ENCODE results near the gene TIMELESS. TPM values are rescaled to one million over a fixed set of nuclear protein-coding genes. Genes with fewer than 3 reads are reported as not detected.
"Not testable (repeated sequence)": the region's sequence is repeated elsewhere in the genome, so short reads cannot be mapped to it uniquely, and the experiment has no call there.

Gene TIMELESS
- total RNA-seq, 1 donor from 2014 or later = 48.8 TPM

DNA sequence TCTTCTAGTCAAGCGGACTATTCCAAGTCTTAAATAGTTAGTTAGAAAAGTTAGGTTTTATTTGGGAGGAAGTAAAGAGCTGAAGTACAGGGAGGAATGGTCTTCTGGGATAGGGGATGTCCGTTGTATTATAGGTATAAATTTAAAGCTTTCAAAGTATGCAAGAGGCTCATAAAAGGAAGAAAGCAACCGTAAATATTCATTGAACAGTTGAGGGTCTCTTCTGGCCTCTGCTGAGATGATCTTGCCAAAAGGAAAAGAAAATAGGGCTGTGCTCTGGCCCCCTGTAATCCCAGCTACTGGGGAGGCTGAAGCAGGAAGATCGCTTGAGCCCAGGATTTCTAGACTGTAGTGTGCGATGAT is 377 bp upstream of the TIMELESS start:
- DNase-seq = no peak
- intact Hi-C loops (cut with micrococcal nuclease) = loop anchor here (1.0 to 5.0 kb wide), 6 partner anchors 15 to 347 kb away; partner anchors contain the start of genes ESYT1, PA2G4, PAN2 and SPRYD4
- Mint-ChIP-seq H3K27me3 (no peaks in the 10 kb centered on the region), H3K9me3 (no peaks in the 10 kb centered on the region), H3K4me1 (peaks cover 26% of the 10 kb centered on the region), H3K27ac (peak overlapping the region; percentile 90), H3K4me3 (peak overlapping the region; percentile 95), H3K36me3 (ENCODE audit: low read depth) (peaks cover 13% of the 10 kb centered on the region)

GRCh38 chr12:56443208-56443607 is 6.0 kb downstream of the TIMELESS start:
- peaks cover 36% of the 10 kb centered on the region for H3K36me3 Mint-ChIP-seq (ENCODE audit: low read depth)
- intact Hi-C loops (cut with micrococcal nuclease) = not testable (repeated sequence)

DNA sequence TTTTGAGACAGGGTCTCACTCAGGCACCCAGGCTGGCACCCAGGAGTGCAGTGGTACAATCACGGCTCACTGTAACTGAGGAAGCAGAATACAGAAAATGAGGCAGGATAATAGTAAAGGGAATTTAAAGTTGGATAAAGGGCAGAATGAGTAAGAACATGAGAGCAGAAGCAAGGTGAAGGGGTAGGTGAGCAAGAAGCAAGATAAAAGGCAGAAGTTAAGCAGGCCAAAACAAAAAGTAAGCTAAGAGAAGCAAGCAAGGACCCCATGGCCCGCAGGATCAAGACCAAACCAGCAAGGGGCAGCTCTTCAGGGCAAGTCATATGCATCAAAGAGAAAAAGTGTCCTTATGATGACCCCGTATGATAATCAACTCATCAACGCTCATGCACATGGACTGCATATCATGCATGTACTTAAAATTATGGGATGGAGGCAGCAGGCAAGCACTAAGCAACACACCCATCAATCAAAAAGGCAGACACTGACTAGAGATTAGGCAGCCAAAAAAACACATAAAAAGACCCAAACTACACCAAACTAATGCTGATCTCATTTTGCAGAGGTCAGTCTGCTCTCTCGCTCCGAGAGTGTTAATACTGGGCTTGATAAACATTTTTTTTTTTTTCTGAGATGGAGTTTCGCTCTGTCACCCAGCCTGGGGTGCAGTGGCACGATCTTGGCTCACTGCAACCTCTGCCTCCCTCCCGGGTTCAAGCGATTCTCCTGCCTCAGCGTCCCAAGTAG is 11.6 kb downstream of the TIMELESS start:
- Mint-ChIP-seq H3K4me3 (no peak overlapping the region), H3K27me3 (no peaks in the 10 kb centered on the region), H3K36me3 (ENCODE audit: low read depth) (peaks cover 18% of the 10 kb centered on the region), H3K9me3 (no peaks in the 10 kb centered on the region), H3K4me1 (peaks cover 9% of the 10 kb centered on the region), H3K27ac (no peak overlapping the region)
- intact Hi-C loops (cut with micrococcal nuclease) = no loop called here
- DNase-seq = no peak

More at GRCh38 chr12:56443208-56443607, 6.0 kb downstream of the TIMELESS start:
- H3K4me1 Mint-ChIP-seq = peaks cover 24% of the 10 kb centered on the region
- H3K27me3 Mint-ChIP-seq, H3K27ac Mint-ChIP-seq, DNase-seq, H3K4me3 Mint-ChIP-seq, H3K9me3 Mint-ChIP-seq: not testable (repeated sequence)

- no peaks in the 10 kb centered on the region for H3K9me3 Mint-ChIP-seq
- H3K4me1 Mint-ChIP-seq = peaks cover 5% of the 10 kb centered on the region
- H3K36me3 Mint-ChIP-seq (ENCODE audit: low read depth) = peaks cover 22% of the 10 kb centered on the region
- no peak overlapping the region for H3K27ac Mint-ChIP-seq
- H3K4me3 Mint-ChIP-seq = no peak overlapping the region
- no peaks in the 10 kb centered on the region for H3K27me3 Mint-ChIP-seq
- DNase-seq = no peak
- intact Hi-C loops (cut with micrococcal nuclease) = no loop called here
Observed at GRCh38 chr12:56434828-56435227, 14.4 kb downstream of the TIMELESS start.

- H3K27me3 Mint-ChIP-seq = no peaks in the 10 kb centered on the region
- intact Hi-C loops (cut with micrococcal nuclease) = no loop called here
- no peaks in the 10 kb centered on the region for H3K9me3 Mint-ChIP-seq
- no peaks in the 10 kb centered on the region for H3K4me1 Mint-ChIP-seq
- DNase-seq = no peak
- H3K36me3 Mint-ChIP-seq (ENCODE audit: low read depth) = peaks cover 28% of the 10 kb centered on the region
- H3K4me3 Mint-ChIP-seq = no peak overlapping the region
- no peak overlapping the region for H3K27ac Mint-ChIP-seq
Observed at GRCh38 chr12:56431850-56432249, 17.4 kb downstream of the TIMELESS start.

GRCh38 chr12:56431288-56431687 is 17.9 kb downstream of the TIMELESS start:
- Mint-ChIP-seq H3K4me3 (no peak overlapping the region), H3K9me3 (no peaks in the 10 kb centered on the region), H3K36me3 (ENCODE audit: low read depth) (peaks cover 28% of the 10 kb centered on the region), H3K27me3 (no peaks in the 10 kb centered on the region), H3K4me1 (no peaks in the 10 kb centered on the region), H3K27ac (no peak overlapping the region)
- DNase-seq = no peak
- intact Hi-C loops (cut with micrococcal nuclease) = no loop called here

- H3K4me3 Mint-ChIP-seq = no peak overlapping the region
- intact Hi-C loops (cut with micrococcal nuclease) = no loop called here
- H3K4me1 Mint-ChIP-seq = peaks cover 6% of the 10 kb centered on the region
- H3K36me3 Mint-ChIP-seq (ENCODE audit: low read depth) = peaks cover 43% of the 10 kb centered on the region
- no peak for DNase-seq
- H3K27me3 Mint-ChIP-seq = no peaks in the 10 kb centered on the region
- no peaks in the 10 kb centered on the region for H3K9me3 Mint-ChIP-seq
- H3K27ac Mint-ChIP-seq = no peak overlapping the region
Observed at GRCh38 chr12:56425940-56426438, 23.2 kb downstream of the TIMELESS start.

GRCh38 chr12:56425193-56425592 is 24.0 kb downstream of the TIMELESS start:
- intact Hi-C loops (cut with micrococcal nuclease) = no loop called here
- DNase-seq = no peak
- Mint-ChIP-seq H3K27me3 (no peaks in the 10 kb centered on the region), H3K9me3 (no peaks in the 10 kb centered on the region), H3K36me3 (ENCODE audit: low read depth) (peaks cover 45% of the 10 kb centered on the region), H3K27ac (peak overlapping the region; percentile 71), H3K4me1 (peaks cover 6% of the 10 kb centered on the region), H3K4me3 (no peak overlapping the region)

GRCh38 chr12:56420411-56420810 is 28.8 kb downstream of the TIMELESS start:
- intact Hi-C loops (cut with micrococcal nuclease) = no loop called here
- Mint-ChIP-seq H3K4me3 (no peak overlapping the region), H3K27ac (no peak overlapping the region), H3K4me1 (peaks cover 6% of the 10 kb centered on the region), H3K9me3 (no peaks in the 10 kb centered on the region), H3K36me3 (ENCODE audit: low read depth) (peaks cover 47% of the 10 kb centered on the region), H3K27me3 (no peaks in the 10 kb centered on the region)
- no peak for DNase-seq

DNA sequence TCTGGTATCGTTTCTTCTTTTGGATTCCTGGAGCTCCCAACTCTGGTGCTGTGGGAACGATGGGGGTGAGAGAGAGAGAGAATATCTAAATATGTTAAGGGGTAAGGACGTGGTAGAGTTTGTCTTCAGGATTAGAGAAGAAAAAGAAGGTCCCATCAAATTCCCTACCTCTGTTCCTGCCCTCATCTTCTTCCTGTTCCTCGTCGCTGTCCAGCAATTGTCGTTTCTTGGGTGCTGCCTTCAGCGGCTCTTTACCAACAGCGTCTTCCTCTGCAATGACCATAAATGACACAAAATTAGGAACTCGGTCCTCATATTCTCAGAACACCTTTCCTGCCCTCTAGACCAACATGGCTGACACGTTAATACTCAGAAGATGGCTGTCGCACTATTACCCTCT is 31.5 kb downstream of the TIMELESS start:
- no peak overlapping the region for H3K4me3 Mint-ChIP-seq
- H3K27ac Mint-ChIP-seq = no peak overlapping the region
- H3K27me3 Mint-ChIP-seq = no peaks in the 10 kb centered on the region
- H3K9me3 Mint-ChIP-seq = no peaks in the 10 kb centered on the region
- H3K36me3 Mint-ChIP-seq (ENCODE audit: low read depth) = peaks cover 29% of the 10 kb centered on the region
- H3K4me1 Mint-ChIP-seq = no peaks in the 10 kb centered on the region
- intact Hi-C loops (cut with micrococcal nuclease) = no loop called here
- DNase-seq = no peak

DNA sequence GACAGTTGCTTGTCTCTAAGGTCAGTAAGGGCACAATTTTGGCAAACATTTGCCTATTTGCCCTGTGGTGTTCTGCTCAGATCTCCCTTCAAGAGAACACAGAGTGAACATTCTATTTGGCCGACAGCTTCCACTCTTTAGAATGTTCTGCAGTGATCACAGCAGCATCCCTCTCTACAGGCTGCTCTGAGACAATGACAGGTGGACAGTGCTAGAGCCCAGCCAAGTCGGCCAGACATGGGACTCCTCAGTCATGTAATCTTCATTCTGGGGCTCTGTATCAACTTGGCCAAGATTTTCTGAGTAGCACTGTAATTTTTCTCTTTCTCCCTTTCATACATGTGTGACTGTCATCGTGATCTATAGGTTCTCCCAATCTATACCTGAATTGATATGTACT is 34.8 kb downstream of the TIMELESS start:
- intact Hi-C loops (cut with micrococcal nuclease) = no loop called here

DNA sequence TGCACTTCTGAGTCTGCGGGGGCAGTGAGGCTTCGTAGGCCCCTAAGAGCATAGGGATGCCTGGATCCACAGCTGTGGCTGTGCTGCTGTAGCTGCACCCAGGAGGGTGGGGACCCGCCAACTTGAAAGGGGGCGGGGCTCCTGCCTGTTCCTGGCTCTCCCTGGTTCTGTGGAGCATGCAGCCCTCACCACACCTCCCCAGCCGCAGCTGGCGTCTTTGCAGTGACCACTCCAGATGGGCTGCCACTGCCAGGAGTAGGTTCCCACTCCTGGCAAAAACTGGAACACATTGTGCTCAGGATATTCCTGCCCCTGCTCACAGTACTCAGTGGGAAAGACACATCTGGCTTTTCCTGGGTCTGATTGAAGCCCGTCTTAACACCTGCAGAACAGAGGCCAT is 35.8 kb downstream of the TIMELESS start:
- Mint-ChIP-seq H3K27ac (no peak overlapping the region), H3K27me3 (no peaks in the 10 kb centered on the region)

More for the DNA sequence above, 34.8 kb downstream of the TIMELESS start:
- H3K4me3 Mint-ChIP-seq = no peak overlapping the region
- no peak overlapping the region for H3K27ac Mint-ChIP-seq
- no peaks in the 10 kb centered on the region for H3K27me3 Mint-ChIP-seq
- H3K4me1 Mint-ChIP-seq = no peaks in the 10 kb centered on the region
- no peak for DNase-seq
- H3K9me3 Mint-ChIP-seq = no peaks in the 10 kb centered on the region
- H3K36me3 Mint-ChIP-seq (ENCODE audit: low read depth) = peaks cover 15% of the 10 kb centered on the region

GRCh38 chr12:56411781-56412639 is 37.2 kb downstream of the TIMELESS start:
- Mint-ChIP-seq H3K4me1 (no peaks in the 10 kb centered on the region), H3K9me3 (no peaks in the 10 kb centered on the region), H3K27ac (no peak overlapping the region), H3K36me3 (ENCODE audit: low read depth) (peaks cover 2% of the 10 kb centered on the region), H3K4me3 (no peak overlapping the region), H3K27me3 (no peaks in the 10 kb centered on the region)
- intact Hi-C loops (cut with micrococcal nuclease) = no loop called here
- no peak for DNase-seq

More for the DNA sequence above, 35.8 kb downstream of the TIMELESS start:
- H3K4me1 Mint-ChIP-seq = no peaks in the 10 kb centered on the region
- DNase-seq = no peak
- H3K36me3 Mint-ChIP-seq (ENCODE audit: low read depth) = peaks cover 10% of the 10 kb centered on the region
- no peak overlapping the region for H3K4me3 Mint-ChIP-seq
- intact Hi-C loops (cut with micrococcal nuclease) = no loop called here
- no peaks in the 10 kb centered on the region for H3K9me3 Mint-ChIP-seq

DNA sequence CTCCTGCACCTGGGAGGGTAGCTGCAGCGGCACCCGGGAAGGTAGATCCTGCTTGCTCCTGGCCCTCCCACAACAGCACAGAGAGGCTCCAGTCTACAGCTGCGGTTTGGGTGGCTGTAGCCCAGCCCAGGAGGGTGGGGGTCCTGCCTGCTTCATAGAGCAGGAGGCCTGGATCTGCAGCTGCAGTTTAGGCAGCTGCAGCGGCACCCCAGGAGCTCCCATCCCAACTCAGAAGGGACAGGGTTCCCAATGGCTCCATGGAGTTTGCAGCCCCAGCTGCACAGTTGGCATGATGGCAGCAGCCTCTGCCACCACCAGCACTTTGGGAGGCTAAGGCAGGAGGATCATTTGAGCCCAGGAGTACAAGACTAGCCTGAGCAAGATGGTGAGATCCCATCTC is 38.5 kb downstream of the TIMELESS start:
- Mint-ChIP-seq H3K9me3 (no peaks in the 10 kb centered on the region), H3K36me3 (ENCODE audit: low read depth) (no peaks in the 10 kb centered on the region), H3K27me3 (no peaks in the 10 kb centered on the region), H3K27ac (no peak overlapping the region), H3K4me3 (no peak overlapping the region), H3K4me1 (no peaks in the 10 kb centered on the region)
- intact Hi-C loops (cut with micrococcal nuclease) = no loop called here
- no peak for DNase-seq
